ENCODE data around the gene MTG1. TPM values are rescaled to one million over a fixed set of nuclear protein-coding genes. Genes with fewer than 3 reads are reported as not detected.
"Not testable (repeated sequence)": the region's sequence is repeated elsewhere in the genome, so short reads cannot be mapped to it uniquely, and the experiment has no call there.

The MTG1 gene
- total and polyA plus RNA-seq, 12 donors = 17.4 to 36.2 (median 23.8) TPM

GRCh38 chr10:133372507-133372906, 21.4 kb upstream of the MTG1 start:
- no peaks in the 10 kb centered on the region for H3K9me3 ChIP-seq
- WGBS, 2 donors = 37 to 44% methylated on average over 19 to 20 of the region's 20 CpGs
- peaks cover 4 to 22% (median 15%) of the 10 kb centered on the region in 9 donors for H3K4me1 ChIP-seq
- DNase-seq (no peak), ATAC-seq (peak in 2 of 8 donors; percentile 3 to 34)
- H3K36me3 ChIP-seq = peaks cover 0 to 42% (median 26%) of the 10 kb centered on the region in 9 donors
- intact Hi-C loops (cut with DNase I) = no loop called here
- H3K4me3 ChIP-seq = peak overlapping the region in 9 of 10 donors; percentile 70 to 94 (median 79)
- H3K27me3 ChIP-seq = no peaks in the 10 kb centered on the region
- H3K27ac ChIP-seq = no peak overlapping the region
- TF ChIP-seq CTCF (IDR thresholded peaks at IDR 0.05) = no peak

DNA sequence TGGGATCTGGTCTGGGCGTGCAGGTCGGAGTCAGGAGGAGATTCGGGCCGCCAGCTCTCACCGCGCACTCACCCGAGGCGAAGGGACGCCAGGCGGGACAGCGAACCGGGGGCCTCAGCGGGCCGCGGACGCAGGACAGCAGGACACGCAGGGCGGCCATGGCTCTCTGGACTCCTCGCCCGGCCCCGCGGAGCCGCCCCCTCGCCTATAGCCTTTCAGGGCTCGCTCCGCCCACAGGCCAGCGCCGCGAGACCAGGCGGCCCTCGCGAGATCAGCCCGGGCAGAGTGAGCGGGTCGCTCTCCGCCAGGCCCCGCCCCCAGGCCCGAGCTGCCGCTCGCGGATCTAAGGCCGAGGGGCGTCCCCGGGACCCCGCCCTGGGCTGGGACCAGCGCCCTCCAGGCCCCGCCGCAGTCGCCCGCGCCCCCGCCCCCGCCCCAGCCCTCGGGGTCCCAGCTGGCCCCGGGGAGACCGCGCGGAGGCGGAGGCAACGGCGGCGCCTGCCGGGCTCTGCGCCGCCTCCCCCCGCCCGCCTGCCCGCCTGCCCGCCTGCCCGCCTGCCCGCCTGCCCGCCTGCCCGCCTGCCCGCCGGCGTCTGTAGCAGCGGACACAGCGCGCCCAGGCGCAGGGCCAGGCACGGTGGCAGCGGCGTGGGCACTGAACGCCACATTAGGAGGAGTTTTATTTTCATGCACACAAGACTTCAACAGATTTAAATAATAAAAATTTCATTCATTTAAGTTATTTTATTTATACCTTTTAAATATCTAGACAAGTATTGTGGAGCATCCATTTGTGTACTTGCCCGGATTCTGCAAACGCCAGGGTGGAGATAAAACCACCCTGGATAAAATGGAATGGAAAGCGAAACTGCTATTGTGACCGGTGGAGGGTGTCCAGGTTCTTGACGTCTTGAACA, 20.5 kb upstream of the MTG1 start, which contains the start of gene ECHS1:
ECHS1 (minus strand) TSS at position 181 of the 917 bp plus-strand sequence; CDS start at position 160, 21 bp downstream.
- peak; percentile 98 to 99 (median 99) for ATAC-seq
- no peaks in the 10 kb centered on the region for H3K27me3 ChIP-seq
- WGBS, 2 donors = 1 to 2% methylated on average over 55 to 87 of the region's 89 CpGs
- intact Hi-C loops (cut with DNase I) = no loop called here
- H3K36me3 ChIP-seq = peaks cover 0 to 33% (median 23%) of the 10 kb centered on the region in 9 donors
- H3K4me3 ChIP-seq = peak within 1 kb of the TSS; percentile 19 to 94 (median 78)
- H3K9me3 ChIP-seq = no peaks in the 10 kb centered on the region
- no peak for TF ChIP-seq CTCF (IDR thresholded peaks at IDR 0.05)
- peak within 1 kb of the TSS; percentile 83 to 94 (median 92) for H3K27ac ChIP-seq
- H3K4me1 ChIP-seq = peaks cover 7 to 30% (median 23%) of the 10 kb centered on the region in 9 donors
- DNase-seq = peak; percentile 96 to 98

DNA sequence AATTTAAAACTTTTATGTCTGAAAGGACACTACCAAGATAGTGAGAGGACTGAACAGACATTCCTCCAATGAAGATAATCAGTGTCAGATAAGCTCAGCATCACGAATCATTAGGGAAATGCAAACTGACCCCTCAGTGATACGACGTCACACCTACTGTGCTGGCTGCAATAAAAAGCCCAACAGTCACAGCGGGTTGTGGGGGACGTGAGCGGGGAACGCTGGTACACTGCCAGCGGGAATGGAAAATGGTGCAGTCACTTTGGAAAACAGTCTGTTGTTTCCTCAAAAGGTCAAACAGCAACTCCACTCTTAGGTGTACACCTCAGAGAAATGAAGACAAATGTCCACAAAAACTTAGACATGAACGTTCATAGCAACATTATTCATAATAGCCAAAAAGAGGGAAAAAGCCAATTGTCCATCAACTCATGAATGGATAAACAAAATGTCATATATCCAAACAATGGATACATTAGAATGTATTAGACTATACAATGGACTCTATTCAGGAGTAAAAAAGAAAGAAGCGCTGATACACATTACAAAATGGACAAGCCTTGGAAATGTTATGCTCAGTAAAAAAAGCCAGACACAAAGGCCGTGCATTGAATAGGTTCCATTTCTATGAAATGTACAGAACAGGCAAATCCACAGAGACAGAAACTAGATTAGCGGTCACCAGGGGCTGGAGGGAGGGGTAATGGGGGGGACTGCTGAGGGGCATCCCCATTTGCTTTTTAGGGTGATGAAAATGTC, 18.4 kb upstream of the MTG1 start:
- ATAC-seq (no peak), DNase-seq (no peak)
- 77 to 79% methylated on average over 12 of the region's 12 CpGs for whole genome bisulfite sequencing, 2 donors
- Histone ChIP-seq H3K4me1 (peaks cover 7 to 39% (median 28%) of the 10 kb centered on the region in 9 donors), H3K9me3 (no peaks in the 10 kb centered on the region), H3K27ac (no peak overlapping the region), H3K36me3 (peaks cover 0 to 12% (median 3%) of the 10 kb centered on the region in 9 donors), H3K4me3 (no peak overlapping the region), H3K27me3 (no peaks in the 10 kb centered on the region)
- no peak for TF ChIP-seq CTCF (IDR thresholded peaks at IDR 0.05)
- intact Hi-C loops (cut with DNase I) = loop anchor here in 1 of 10 donors (2.0 kb wide), 1 partner anchor 67 kb away; the partner anchor contains the start of genes TUBGCP2 and ZNF511

GRCh38 chr10:133376183-133376582, 17.8 kb upstream of the MTG1 start:
- H3K27me3 ChIP-seq, H3K36me3 ChIP-seq, DNase-seq, H3K4me3 ChIP-seq, ATAC-seq, H3K9me3 ChIP-seq, H3K27ac ChIP-seq: not testable (repeated sequence)
- peaks cover 7 to 39% (median 29%) of the 10 kb centered on the region in 9 donors for H3K4me1 ChIP-seq
- intact Hi-C loops (cut with DNase I) = loop anchor here in 1 of 10 donors (2.0 kb wide), 1 partner anchor 67 kb away; the partner anchor contains the start of genes TUBGCP2 and ZNF511
- 94 to 99% methylated on average over 5 of the region's 5 CpGs for WGBS, 2 donors
